CD4-positive, alpha-beta memory T cell (primary cell): Measurements from ENCODE around the gene KMT2D. TPM values are rescaled to one million over a fixed set of nuclear protein-coding genes. Genes with fewer than 3 reads are reported as not detected.
"Not testable (repeated sequence)": the region's sequence is repeated elsewhere in the genome, so short reads cannot be mapped to it uniquely, and the experiment has no call there.

ENCODE experiments used
- CTCF ChIA-PET: fragments of 350-600 bp; sonication (Branson Sonifier 250); formaldehyde crosslinking; loops from one replicate; lab custom pipeline; 2021; ENCODE audit warnings: inconsistent platforms; ENCODE audit not compliant: partially characterized antibody; lab: Charles Lee
- POLR2A ChIA-PET: fragments of 350-600 bp; sonication (Branson Sonifier 250); formaldehyde crosslinking; loops from one replicate; lab custom pipeline; 2021; ENCODE audit not compliant: partially characterized antibody; lab: Charles Lee
- DNase-seq, 5 donors: peaks; one replicate each; pipeline versions ENCODE4 v3.0.0 to v3.0.0-alpha.2; 2020 to 2022; ENCODE audit warnings: mixed read lengths in 1 of 5
- H3K27ac ChIP-seq: one replicate; pipeline ENCODE4 v1.7.0; 2013; ENCODE audit warnings: low read depth, low read length
- H3K27me3 ChIP-seq: 2 replicates; pipeline ENCODE4 v1.7.0; 2013; ENCODE audit warnings: mild to moderate bottlenecking, low read length, moderate library complexity; ENCODE audit not compliant: insufficient read depth
- H3K36me3 ChIP-seq: 2 replicates; pipeline ENCODE4 v1.7.0; 2013; ENCODE audit warnings: mild to moderate bottlenecking, low read length, moderate library complexity; ENCODE audit not compliant: insufficient read depth
- H3K4me1 ChIP-seq: 2 replicates; pipeline ENCODE4 v1.7.0; 2013; ENCODE audit warnings: mild to moderate bottlenecking, low read length, moderate library complexity; ENCODE audit not compliant: insufficient read depth
- H3K4me3 ChIP-seq, 2 donors: one replicate each; pipeline ENCODE4 v1.7.0; 2013; ENCODE audit warnings: low read length in 2 of 2, mild to moderate bottlenecking in 1 of 2
- H3K9me3 ChIP-seq, 2 donors: one replicate each; pipeline ENCODE4 v1.7.0; 2013; ENCODE audit warnings: low read length in 2 of 2, control low read depth in 1 of 2; ENCODE audit not compliant: control insufficient read depth in 1 of 2
- H3K27ac Mint-ChIP-seq, 7 donors: one replicate each; pipeline ENCODE4 v1.8.0; 2020 to 2021; ENCODE audit warnings: mixed read lengths in 7 of 7, mild to moderate bottlenecking in 6 of 7, inconsistent platforms in 3 of 7, moderate library complexity in 3 of 7
- H3K27me3 Mint-ChIP-seq, 2 donors: one replicate each; pipeline ENCODE4 v1.8.0; 2020 to 2021; ENCODE audit warnings: mixed read lengths in 2 of 2
- H3K36me3 Mint-ChIP-seq, 2 donors: one replicate each; pipeline ENCODE4 v1.8.0; 2020 to 2021; ENCODE audit warnings: mixed read lengths in 2 of 2, inconsistent platforms in 1 of 2, mild to moderate bottlenecking in 1 of 2
- H3K4me1 Mint-ChIP-seq, 4 donors: one replicate each; pipeline ENCODE4 v1.8.0; 2020 to 2021; ENCODE audit warnings: mixed read lengths in 4 of 4, mild to moderate bottlenecking in 1 of 4
- H3K4me3 Mint-ChIP-seq, 8 donors: one replicate each; pipeline ENCODE4 v1.8.0; 2020 to 2021; ENCODE audit warnings: mixed read lengths in 8 of 8, mild to moderate bottlenecking in 7 of 8, moderate library complexity in 6 of 8, inconsistent platforms in 3 of 8
- H3K9me3 Mint-ChIP-seq, 8 donors: one replicate each; pipeline ENCODE4 v1.8.0; 2020 to 2021; ENCODE audit warnings: mixed read lengths in 8 of 8, mild to moderate bottlenecking in 5 of 8, inconsistent platforms in 3 of 8, moderate library complexity in 1 of 8
- intact Hi-C: fragments of 100-400 bp; cut with micrococcal nuclease; formaldehyde crosslinking; loops from one replicate; pipeline ENCODE4 v1.15.1; 2023
- polyA plus RNA-seq, 2 donors: library from polyadenylated mRNA; unstranded; fragments of 300-500 nt; fragmentation: Illumina TruSeq; gene quantifications; one replicate each; pipeline ENCODE4 v1.2.3, GENCODE V29; 2021
- total RNA-seq, 2 experiments: library from RNA; stranded (reverse); gene quantifications; one replicate each; pipeline ENCODE4 v1.2.3, GENCODE V29; 2021

Gene KMT2D
- total and polyA plus RNA-seq, 4 experiments from 2014 or later: 0.16 to 159 (median 79.8) TPM

DNA sequence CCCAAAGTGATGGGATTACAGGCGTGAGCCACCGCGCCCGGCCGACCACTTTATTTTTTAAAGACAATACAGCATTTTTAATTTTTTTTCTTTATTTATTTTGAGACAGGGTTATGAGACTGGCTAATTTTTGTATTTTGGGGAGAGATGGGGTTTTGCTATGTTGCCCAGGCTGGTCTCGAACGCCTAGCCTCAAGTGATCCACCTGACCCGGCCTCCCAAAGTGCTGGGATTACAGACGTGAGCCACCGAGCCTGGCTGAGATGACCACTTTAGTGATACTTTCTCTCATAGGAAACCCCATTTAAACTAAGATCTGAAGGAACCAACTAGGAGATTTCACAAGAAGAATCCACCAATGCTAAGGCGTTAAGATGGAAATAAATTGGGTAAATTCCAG lies 10.4 kb upstream of the KMT2D start:
- Histone ChIP-seq H3K27me3 (no peaks in the 10 kb centered on the region), H3K9me3 (no peaks in the 10 kb centered on the region), H3K4me1 (peaks cover 13% of the 10 kb centered on the region), H3K4me3 (no peak overlapping the region), H3K27ac (no peak overlapping the region), H3K36me3 (no peaks in the 10 kb centered on the region)
- CTCF ChIA-PET: interaction anchor here (1.3 kb wide), 1 partner anchor 15 kb away, joined by 3 read pairs; no protein-coding TSS in a partner anchor
- Mint-ChIP-seq H3K4me3 (peak overlapping the region in 1 of 8 donors; percentile 94), H3K36me3 (peaks cover 0 to 4% of the 10 kb centered on the region in 2 donors), H3K9me3 (no peaks in the 10 kb centered on the region), H3K27me3 (no peaks in the 10 kb centered on the region), H3K27ac (no peak overlapping the region), H3K4me1 (peaks cover 8 to 18% (median 15%) of the 10 kb centered on the region in 4 donors)
- intact Hi-C loops: loop anchor here (1.0 kb wide), 2 partner anchors 11 to 59 kb away; partner anchors contain the start of gene KMT2D
- DNase-seq: no peak
- POLR2A ChIA-PET: interaction anchor here (0.8 to 1.9 kb wide), 2 partner anchors 118 kb away, joined by 3 to 26 read pairs; partner anchors contain the start of gene TUBA1A

DNA sequence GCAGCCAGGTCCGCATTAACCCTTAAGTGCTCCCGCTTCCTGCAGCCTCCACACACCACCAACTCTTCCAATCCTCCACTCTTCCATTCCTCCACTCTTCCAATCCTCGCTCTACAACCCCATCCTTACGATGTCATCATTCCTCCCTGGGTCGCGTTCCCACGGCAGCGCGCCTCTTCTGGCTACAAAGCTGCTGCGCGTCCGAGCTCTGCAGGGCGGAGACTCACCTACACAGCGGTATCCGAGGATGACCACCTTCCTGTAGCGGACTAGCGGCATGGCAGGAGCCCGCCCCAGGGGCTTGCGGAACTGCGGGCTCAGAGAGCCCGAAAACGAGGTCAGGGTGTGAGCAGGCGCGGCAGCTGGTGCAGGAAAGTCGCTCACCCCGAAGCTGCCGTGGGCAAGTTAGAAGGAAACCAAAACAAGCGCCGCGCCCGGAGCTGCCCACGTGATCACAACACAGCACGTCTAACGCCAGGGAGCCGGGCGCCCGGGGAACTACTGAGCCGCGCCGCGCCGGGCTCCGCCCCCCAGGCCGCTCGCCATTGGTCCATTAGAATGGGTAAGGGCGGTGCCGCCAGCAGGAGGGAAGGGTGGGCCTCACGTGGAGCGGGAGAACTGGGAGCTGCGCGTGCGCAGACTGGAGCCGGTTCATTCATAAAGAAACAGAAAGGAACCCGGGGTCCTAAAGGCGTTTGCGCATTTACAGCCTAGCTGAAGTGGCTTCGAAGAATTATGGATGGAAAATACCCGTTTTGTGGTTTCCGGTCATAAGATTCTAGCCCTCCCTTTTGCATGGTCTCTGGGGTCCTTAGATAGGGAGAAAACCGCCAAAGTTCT lies 9.1 kb upstream of the KMT2D start, which contains the start of gene RHEBL1:
Gene RHEBL1 (minus strand): TSS at position 473 of the 840 bp plus-strand sequence. CDS start 194 bp downstream, at position 279.
- Histone ChIP-seq H3K9me3 (no peaks in the 10 kb centered on the region), H3K36me3 (no peaks in the 10 kb centered on the region), H3K4me1 (peaks cover 13% of the 10 kb centered on the region), H3K27ac (peak within 1 kb of the TSS; percentile 71), H3K27me3 (no peaks in the 10 kb centered on the region), H3K4me3 (peak within 1 kb of the TSS; percentile 69 to 77)
- intact Hi-C loops: loop anchor here (1.0 kb wide), 3 partner anchors 9 to 61 kb away; partner anchors contain the start of gene KMT2D
- no peaks in the 10 kb centered on the region for H3K27me3 Mint-ChIP-seq
- H3K9me3 Mint-ChIP-seq: no peaks in the 10 kb centered on the region
- ChIA-PET POLR2A (interaction anchor here (0.5 to 2.2 kb wide), 17 partner anchors 10 to 195 kb away, joined by 3 to 40 read pairs (median 5); partner anchors contain the start of genes DHH, KMT2D, LMBR1L and TUBA1A), CTCF (interaction anchor here (0.8 to 2.8 kb wide), 15 partner anchors 9 to 162 kb away, joined by 3 to 33 read pairs (median 4); partner anchors contain the start of genes DHH and KMT2D)
- peak; percentile 96 to 98 (median 97) for DNase-seq
- peaks cover 4% of the 10 kb centered on the region in 2 donors for H3K36me3 Mint-ChIP-seq
- H3K4me3 Mint-ChIP-seq: peak within 1 kb of the TSS; percentile 92 to 99 (median 94)
- H3K27ac Mint-ChIP-seq: peak within 1 kb of the TSS; percentile 87 to 98 (median 94)
- peaks cover 8 to 18% (median 15%) of the 10 kb centered on the region in 4 donors for H3K4me1 Mint-ChIP-seq

DNA sequence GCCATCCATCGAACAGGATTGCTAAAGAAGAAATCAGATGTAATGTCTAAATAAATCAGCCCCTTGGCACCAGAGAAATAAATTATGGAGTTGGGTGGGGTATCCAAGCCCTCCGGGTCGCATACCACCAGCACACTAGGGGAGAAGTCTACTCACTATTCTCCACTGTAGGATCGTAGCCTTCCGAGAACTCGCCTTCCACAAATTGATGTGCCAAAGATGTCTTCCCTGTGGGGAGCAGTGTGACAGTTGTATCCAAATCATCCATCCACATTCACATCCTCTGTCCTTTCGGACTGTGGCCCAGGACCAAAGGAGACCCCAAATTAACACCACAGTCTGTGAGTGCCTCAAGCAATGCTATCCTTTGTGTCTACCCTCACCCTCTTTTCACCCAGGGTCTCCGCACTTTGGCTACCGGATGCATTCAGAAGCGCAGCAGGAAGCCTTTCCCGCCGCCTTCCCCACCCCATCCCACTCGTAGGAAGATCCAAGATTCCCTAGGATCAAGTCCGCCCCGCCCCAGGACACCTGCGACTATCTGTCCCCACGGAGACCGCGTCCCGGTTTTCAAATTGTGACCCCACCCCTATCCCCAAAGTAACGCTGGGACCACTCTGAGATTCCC lies 8.4 kb upstream of the KMT2D start:
- peak overlapping the region; percentile 71 for H3K27ac ChIP-seq
- no peak for DNase-seq
- intact Hi-C loops: loop anchor here (1.0 kb wide), 1 partner anchor 19 kb away; no protein-coding TSS in a partner anchor
- Mint-ChIP-seq H3K27me3 (no peaks in the 10 kb centered on the region), H3K9me3 (no peaks in the 10 kb centered on the region), H3K27ac (peak overlapping the region; percentile 87 to 98 (median 94)), H3K4me1 (peaks cover 9 to 21% (median 17%) of the 10 kb centered on the region in 4 donors), H3K4me3 (peak overlapping the region; percentile 92 to 99 (median 94)), H3K36me3 (peaks cover 4 to 5% of the 10 kb centered on the region in 2 donors)
- peak overlapping the region; percentile 69 to 77 for H3K4me3 ChIP-seq
- POLR2A ChIA-PET: interaction anchor here (1.0 to 2.2 kb wide), 13 partner anchors 9 to 166 kb away, joined by 3 to 40 read pairs (median 8); partner anchors contain the start of genes DHH, KMT2D, LMBR1L and TUBA1A
- H3K4me1 ChIP-seq: peaks cover 13% of the 10 kb centered on the region
- no peaks in the 10 kb centered on the region for H3K27me3 ChIP-seq
- H3K9me3 ChIP-seq: no peaks in the 10 kb centered on the region
- CTCF ChIA-PET: interaction anchor here (0.9 to 7.5 kb wide), 10 partner anchors 9 to 163 kb away, joined by 3 to 221 read pairs (median 4); partner anchors contain the start of genes DHH and KMT2D
- H3K36me3 ChIP-seq: no peaks in the 10 kb centered on the region

DNA sequence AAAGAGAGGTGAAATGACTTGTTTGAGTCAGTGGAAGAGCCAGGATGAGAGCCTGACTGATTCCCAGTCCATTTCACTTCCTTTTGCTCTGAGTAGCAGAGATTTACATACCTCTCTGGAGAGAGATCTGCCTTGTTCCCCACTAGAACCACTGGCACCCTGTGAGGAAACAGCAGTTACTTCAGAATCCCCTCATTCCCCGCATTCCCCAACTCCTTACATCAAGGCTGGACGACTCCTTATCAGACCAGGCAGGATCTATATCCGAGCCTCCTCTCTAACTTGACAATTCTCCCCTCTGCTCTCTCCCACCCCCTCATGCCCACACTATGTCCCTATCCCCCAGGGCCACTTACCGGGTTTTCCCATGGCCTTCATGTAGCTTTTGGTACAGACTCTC lies 5.5 kb upstream of the KMT2D start:
- no peak overlapping the region for H3K4me3 ChIP-seq
- H3K27ac Mint-ChIP-seq: peak overlapping the region in 1 of 7 donors; percentile 41

DNA sequence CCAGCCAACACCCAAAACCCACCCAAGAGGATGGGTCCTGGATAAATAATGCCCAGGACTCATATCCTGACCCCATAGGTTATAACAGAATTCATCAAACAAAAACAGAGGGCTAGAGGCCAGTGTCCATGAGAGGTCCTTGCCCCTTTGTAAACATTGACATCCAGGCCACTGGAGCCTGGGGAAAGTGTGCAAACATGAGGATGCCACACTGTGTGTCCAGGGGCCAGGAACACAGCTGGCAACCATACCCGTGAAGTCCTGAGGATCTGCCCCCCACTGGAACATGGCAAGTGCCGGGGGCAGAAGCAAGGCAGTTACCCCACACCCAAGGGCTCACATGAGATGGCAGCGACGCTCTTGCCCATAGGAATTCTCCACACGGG lies 4.2 kb upstream of the KMT2D start:
- no peaks in the 10 kb centered on the region for H3K36me3 ChIP-seq
- no peak overlapping the region for H3K4me3 ChIP-seq
- Mint-ChIP-seq H3K4me1 (peaks cover 14 to 30% (median 22%) of the 10 kb centered on the region in 4 donors), H3K27me3 (no peaks in the 10 kb centered on the region), H3K27ac (peak overlapping the region in 2 of 7 donors; percentile 13 to 50), H3K36me3 (peaks cover 4 to 13% of the 10 kb centered on the region in 2 donors), H3K4me3 (no peak overlapping the region), H3K9me3 (peaks cover 0 to 1% (median 0%) of the 10 kb centered on the region in 8 donors)
- no peaks in the 10 kb centered on the region for H3K9me3 ChIP-seq
- no peak overlapping the region for H3K27ac ChIP-seq
- intact Hi-C loops: loop anchor here (1.0 to 5.0 kb wide), 5 partner anchors 24 to 171 kb away; partner anchors contain the start of gene DDN
- CTCF ChIA-PET: interaction anchor here (0.7 to 7.5 kb wide), 25 partner anchors 9 to 555 kb away, joined by 3 to 221 read pairs (median 6); partner anchors contain the start of genes DHH, LMBR1L, TUBA1A and TUBA1B
- peaks cover 17% of the 10 kb centered on the region for H3K4me1 ChIP-seq
- no peaks in the 10 kb centered on the region for H3K27me3 ChIP-seq
- POLR2A ChIA-PET: interaction anchor here (0.6 to 2.6 kb wide), 12 partner anchors 11 to 295 kb away, joined by 3 to 12 read pairs (median 7); partner anchors contain the start of genes DHH, LMBR1L, TUBA1A and TUBA1B
- no peak for DNase-seq

More for the DNA sequence above, 5.5 kb upstream of the KMT2D start:
- DNase-seq: no peak
- no peaks in the 10 kb centered on the region for H3K27me3 ChIP-seq
- H3K9me3 ChIP-seq: no peaks in the 10 kb centered on the region
- peaks cover 19% of the 10 kb centered on the region for H3K4me1 ChIP-seq
- Mint-ChIP-seq H3K36me3 (peaks cover 4 to 9% of the 10 kb centered on the region in 2 donors), H3K9me3 (no peaks in the 10 kb centered on the region), H3K4me3 (peak overlapping the region in 1 of 8 donors; percentile 56), H3K27me3 (no peaks in the 10 kb centered on the region), H3K4me1 (peaks cover 16 to 29% (median 25%) of the 10 kb centered on the region in 4 donors)
- ChIA-PET POLR2A (interaction anchor here (0.5 to 2.6 kb wide), 5 partner anchors 13 to 158 kb away, joined by 3 to 9 read pairs (median 4); partner anchors contain the start of gene TUBA1A), CTCF (interaction anchor here (0.6 to 7.5 kb wide), 8 partner anchors 11 to 169 kb away, joined by 4 to 221 read pairs (median 14); partner anchors contain the start of gene DHH)
- no peaks in the 10 kb centered on the region for H3K36me3 ChIP-seq
- intact Hi-C loops: no loop called here
- no peak overlapping the region for H3K27ac ChIP-seq

DNA sequence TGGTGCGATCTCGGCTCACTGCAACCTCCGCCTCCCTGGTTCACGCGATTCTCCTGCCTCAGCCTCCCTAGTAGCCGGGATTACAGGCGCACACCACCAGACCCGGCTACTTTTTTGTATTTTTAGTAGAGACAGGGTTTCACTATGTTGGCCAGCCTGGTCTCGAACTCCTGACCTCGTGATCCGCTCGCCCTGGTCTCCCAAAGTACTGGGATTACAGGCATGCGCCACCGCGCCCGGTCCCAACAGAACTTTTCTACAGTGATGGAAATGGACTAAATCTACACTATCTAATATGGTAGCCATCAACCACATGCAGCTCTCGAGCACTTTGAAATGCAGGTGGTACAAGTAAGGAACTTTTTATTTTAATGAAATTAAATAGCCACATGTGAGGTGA lies 1.3 kb upstream of the KMT2D start:
- Mint-ChIP-seq H3K4me1 (peaks cover 28 to 46% (median 35%) of the 10 kb centered on the region in 4 donors), H3K4me3 (peak overlapping the region in 4 of 8 donors; percentile 25 to 69 (median 43)), H3K27ac (peak overlapping the region in 1 of 7 donors; percentile 98), H3K36me3 (peaks cover 4 to 17% of the 10 kb centered on the region in 2 donors)
- H3K9me3 ChIP-seq, H3K27ac ChIP-seq, DNase-seq, H3K27me3 ChIP-seq, H3K9me3 Mint-ChIP-seq, H3K27me3 Mint-ChIP-seq, POLR2A ChIA-PET, H3K36me3 ChIP-seq, H3K4me3 ChIP-seq: not testable (repeated sequence)
- H3K4me1 ChIP-seq: peaks cover 32% of the 10 kb centered on the region
- CTCF ChIA-PET: interaction anchor here (2.6 to 7.5 kb wide), 4 partner anchors 12 to 174 kb away, joined by 14 to 221 read pairs (median 20); partner anchors contain the start of gene DHH
- intact Hi-C loops: loop anchor here (2.0 to 5.0 kb wide), 2 partner anchors 65 to 69 kb away; partner anchors contain the start of genes DDN and TUBA1B
